Activated T-cell treated with anti-CD3 and anti-CD28 coated beads, Interleukin-2, amount 50 U/mL, for 4 hours (primary cell): Measurements from ENCODE around the gene IQGAP1. TPM values are rescaled to one million over a fixed set of nuclear protein-coding genes. Genes with fewer than 3 reads are reported as not detected.
"Not testable (repeated sequence)": the region's sequence is repeated elsewhere in the genome, so short reads cannot be mapped to it uniquely, and the experiment has no call there.

Source experiments
- ATAC-seq, 2 donors: fragments of 200-7000 bp; cut with Tn5 transposase; one replicate each; pipeline ENCODE4 v1.10.0; 2021
- DNase-seq: peaks from one replicate; pipeline ENCODE4 v3.0.0-alpha.2; 2020
- H3K27me3 Mint-ChIP-seq: one replicate; pipeline ENCODE4 v1.8.0; 2021; ENCODE audit warnings: low read depth, mixed read lengths
- H3K36me3 Mint-ChIP-seq: one replicate; pipeline ENCODE4 v1.8.0; 2022; ENCODE audit warnings: mixed read lengths; ENCODE audit not compliant: insufficient read depth
- H3K4me1 Mint-ChIP-seq: one replicate; pipeline ENCODE4 v1.8.0; 2021; ENCODE audit warnings: low read depth, mixed read lengths
- H3K4me3 Mint-ChIP-seq: one replicate; pipeline ENCODE4 v1.8.0; 2021; ENCODE audit warnings: mild to moderate bottlenecking, moderate library complexity, mixed read lengths
- H3K9me3 Mint-ChIP-seq: one replicate; pipeline ENCODE4 v1.8.0; 2021; ENCODE audit warnings: mixed read lengths
- total RNA-seq, 3 donors: library from RNA; stranded (reverse); gene quantifications; one replicate each; pipeline ENCODE4 v1.2.1, GENCODE V29; 2021

The IQGAP1 gene
- total RNA-seq, 3 donors from 2014 or later, result 83.1 to 96.0 (median 91.4) TPM

- DNase-seq (no peak), ATAC-seq (no peak)
- no peaks in the 10 kb centered on the region for H3K9me3 Mint-ChIP-seq
- H3K4me1 Mint-ChIP-seq, result peaks cover 8% of the 10 kb centered on the region
- no peak overlapping the region for H3K4me3 Mint-ChIP-seq
- H3K36me3 Mint-ChIP-seq, result no peaks in the 10 kb centered on the region
- H3K27me3 Mint-ChIP-seq, result no peaks in the 10 kb centered on the region
Observed at GRCh38 chr15:90512276-90512675, 124.2 kb downstream of the IQGAP1 start.

GRCh38 chr15:90512981-90513380, 124.9 kb downstream of the IQGAP1 start:
- no peaks in the 10 kb centered on the region for H3K27me3 Mint-ChIP-seq
- no peak overlapping the region for H3K4me3 Mint-ChIP-seq
- H3K36me3 Mint-ChIP-seq, result no peaks in the 10 kb centered on the region

GRCh38 chr15:90513448-90513847, 125.4 kb downstream of the IQGAP1 start:
- DNase-seq (no peak), ATAC-seq (no peak)
- no peaks in the 10 kb centered on the region for H3K36me3 Mint-ChIP-seq
- no peaks in the 10 kb centered on the region for H3K9me3 Mint-ChIP-seq
- no peaks in the 10 kb centered on the region for H3K27me3 Mint-ChIP-seq
- no peak overlapping the region for H3K4me3 Mint-ChIP-seq
- peaks cover 8% of the 10 kb centered on the region for H3K4me1 Mint-ChIP-seq

More at GRCh38 chr15:90512981-90513380, 124.9 kb downstream of the IQGAP1 start:
- no peak for DNase-seq
- ATAC-seq, result no peak
- no peaks in the 10 kb centered on the region for H3K9me3 Mint-ChIP-seq
- H3K4me1 Mint-ChIP-seq, result peaks cover 8% of the 10 kb centered on the region

GRCh38 chr15:90513893-90514292, 125.9 kb downstream of the IQGAP1 start:
- not testable (repeated sequence) for H3K4me1 Mint-ChIP-seq, H3K4me3 Mint-ChIP-seq, H3K27me3 Mint-ChIP-seq, H3K36me3 Mint-ChIP-seq, H3K9me3 Mint-ChIP-seq, DNase-seq, ATAC-seq

GRCh38 chr15:90519688-90520087, 131.6 kb downstream of the IQGAP1 start:
- no peaks in the 10 kb centered on the region for H3K27me3 Mint-ChIP-seq
- H3K4me1 Mint-ChIP-seq, result no peaks in the 10 kb centered on the region
- H3K9me3 Mint-ChIP-seq, result no peaks in the 10 kb centered on the region
- no peak for ATAC-seq
- no peak for DNase-seq
- no peaks in the 10 kb centered on the region for H3K36me3 Mint-ChIP-seq
- H3K4me3 Mint-ChIP-seq, result no peak overlapping the region

- DNase-seq (no peak), ATAC-seq (no peak)
- no peaks in the 10 kb centered on the region for H3K36me3 Mint-ChIP-seq
- H3K9me3 Mint-ChIP-seq, result no peaks in the 10 kb centered on the region
- H3K4me3 Mint-ChIP-seq, result no peak overlapping the region
- H3K4me1 Mint-ChIP-seq, result no peaks in the 10 kb centered on the region
- no peaks in the 10 kb centered on the region for H3K27me3 Mint-ChIP-seq
Observed at GRCh38 chr15:90520365-90520764, 132.3 kb downstream of the IQGAP1 start.

GRCh38 chr15:90523373-90523772, 135.3 kb downstream of the IQGAP1 start:
- Mint-ChIP-seq H3K36me3 (no peaks in the 10 kb centered on the region), H3K4me3 (no peak overlapping the region), H3K9me3 (no peaks in the 10 kb centered on the region), H3K27me3 (no peaks in the 10 kb centered on the region), H3K4me1 (peaks cover 1% of the 10 kb centered on the region)
- ATAC-seq (no peak), DNase-seq (no peak)

GRCh38 chr15:90524018-90524803, 136.2 kb downstream of the IQGAP1 start:
- H3K4me3 Mint-ChIP-seq, ATAC-seq, H3K9me3 Mint-ChIP-seq, H3K4me1 Mint-ChIP-seq, DNase-seq, H3K36me3 Mint-ChIP-seq, H3K27me3 Mint-ChIP-seq: not testable (repeated sequence)

GRCh38 chr15:90529011-90529370, 140.9 kb downstream of the IQGAP1 start:
- no peak for ATAC-seq
- Mint-ChIP-seq H3K27me3 (no peaks in the 10 kb centered on the region), H3K4me3 (peak overlapping the region; percentile 84), H3K36me3 (no peaks in the 10 kb centered on the region), H3K4me1 (peaks cover 38% of the 10 kb centered on the region), H3K9me3 (no peaks in the 10 kb centered on the region)
- DNase-seq, result no peak

- Mint-ChIP-seq H3K4me1 (peaks cover 44% of the 10 kb centered on the region), H3K27me3 (no peaks in the 10 kb centered on the region), H3K36me3 (no peaks in the 10 kb centered on the region), H3K9me3 (no peaks in the 10 kb centered on the region), H3K4me3 (peak within 1 kb of the TSS; percentile 95)
- peak; percentile 43 for DNase-seq
- peak; percentile 90 for ATAC-seq
Observed at GRCh38 chr15:90529371-90530249, 141.6 kb downstream of the IQGAP1 start, which contains the start of gene CRTC3. Gene CRTC3 (plus strand): TSS chr15:90529923. CDS start chr15:90530072, 149 bp downstream.

GRCh38 chr15:90530250-90531051, 142.4 kb downstream of the IQGAP1 start:
- Mint-ChIP-seq H3K36me3 (no peaks in the 10 kb centered on the region), H3K4me1 (peaks cover 53% of the 10 kb centered on the region), H3K4me3 (peak overlapping the region; percentile 95), H3K27me3 (no peaks in the 10 kb centered on the region), H3K9me3 (no peaks in the 10 kb centered on the region)
- ATAC-seq, result peak; percentile 46 to 51
- DNase-seq, result peak; percentile 37

GRCh38 chr15:90531147-90531546, 143.1 kb downstream of the IQGAP1 start:
- ATAC-seq (no peak), DNase-seq (no peak)
- no peaks in the 10 kb centered on the region for H3K27me3 Mint-ChIP-seq
- H3K36me3 Mint-ChIP-seq, result no peaks in the 10 kb centered on the region
- peaks cover 60% of the 10 kb centered on the region for H3K4me1 Mint-ChIP-seq
- peak overlapping the region; percentile 95 for H3K4me3 Mint-ChIP-seq
- no peaks in the 10 kb centered on the region for H3K9me3 Mint-ChIP-seq

GRCh38 chr15:90535254-90535653, 147.2 kb downstream of the IQGAP1 start:
- Mint-ChIP-seq H3K4me3 (no peak overlapping the region), H3K27me3 (no peaks in the 10 kb centered on the region), H3K4me1 (peaks cover 89% of the 10 kb centered on the region), H3K9me3 (no peaks in the 10 kb centered on the region), H3K36me3 (peaks cover 7% of the 10 kb centered on the region)
- DNase-seq (no peak), ATAC-seq (no peak)

- Mint-ChIP-seq H3K9me3 (no peaks in the 10 kb centered on the region), H3K4me3 (peak overlapping the region; percentile 85), H3K27me3 (no peaks in the 10 kb centered on the region), H3K4me1 (peaks cover 76% of the 10 kb centered on the region), H3K36me3 (peaks cover 23% of the 10 kb centered on the region)
- DNase-seq, result peak; percentile 22
- ATAC-seq, result peak; percentile 93 to 95
Observed at GRCh38 chr15:90539789-90540188, 151.7 kb downstream of the IQGAP1 start.
